HG03565 (cell line): ENCODE results near the gene PAX7.
"Not testable (repeated sequence)": the region's sequence is repeated elsewhere in the genome, so short reads cannot be mapped to it uniquely, and the experiment has no call there.

ENCODE experiments used
- ATAC-seq: cut with Tn5 transposase; IDR thresholded peaks from one replicate; pipeline ENCODE4 v1.9.1; 2021; ENCODE audit warnings: mild to moderate bottlenecking, moderate library complexity; ENCODE audit not compliant: unreplicated experiment

Gene PAX7

DNA sequence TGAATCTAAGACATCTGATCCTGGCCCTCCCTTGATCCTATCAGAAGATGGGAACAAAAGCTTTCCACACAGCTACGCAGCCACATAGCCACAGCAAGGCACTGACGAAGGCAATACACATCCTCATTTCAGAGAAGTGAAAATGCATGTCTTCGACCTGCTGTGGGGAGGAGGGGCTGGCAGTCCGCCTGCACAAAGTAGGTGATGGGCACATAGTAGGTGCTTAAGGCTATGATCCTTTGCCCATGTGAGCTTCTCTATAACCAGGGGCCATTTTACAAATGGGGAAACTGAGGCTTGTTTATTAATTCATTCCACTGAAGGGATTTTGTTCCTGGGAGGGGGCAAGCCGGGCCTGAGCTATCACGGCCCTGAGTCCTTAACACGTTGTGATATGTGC lies 94.2 kb downstream of the PAX7 start:
- no peak for ATAC-seq

DNA sequence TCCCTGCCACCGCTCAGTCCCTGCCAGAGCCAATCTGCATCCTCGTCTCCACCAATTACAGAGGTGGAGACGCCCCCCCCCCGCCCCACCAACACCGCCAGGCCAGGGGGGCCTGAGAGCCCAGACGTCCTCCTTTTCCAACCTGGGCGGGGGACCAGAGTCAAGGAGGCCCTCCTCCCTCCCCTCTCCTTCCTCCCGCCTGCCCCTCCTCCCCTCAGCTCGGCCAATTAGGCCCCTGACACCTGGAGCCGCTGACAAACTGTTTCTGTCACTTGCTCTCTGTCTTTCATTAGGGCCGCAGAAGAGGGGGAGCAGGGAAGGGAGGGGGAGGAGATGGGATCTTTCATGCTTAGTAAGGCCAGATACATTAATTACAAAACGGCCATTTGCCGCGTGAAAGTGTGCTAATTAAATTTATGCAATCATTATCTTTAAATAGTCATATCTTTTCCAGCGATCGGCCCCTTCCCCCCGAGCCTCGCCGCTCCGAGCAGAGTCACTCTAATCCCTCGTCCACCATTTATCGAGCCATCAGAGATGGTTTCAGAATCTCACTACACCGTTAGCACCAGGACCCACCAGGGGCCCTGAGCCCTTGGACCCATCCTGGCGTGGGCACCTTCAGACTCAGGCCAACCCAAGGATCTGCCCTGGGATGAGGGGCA lies 94.7 kb downstream of the PAX7 start:
- no peak for ATAC-seq

DNA sequence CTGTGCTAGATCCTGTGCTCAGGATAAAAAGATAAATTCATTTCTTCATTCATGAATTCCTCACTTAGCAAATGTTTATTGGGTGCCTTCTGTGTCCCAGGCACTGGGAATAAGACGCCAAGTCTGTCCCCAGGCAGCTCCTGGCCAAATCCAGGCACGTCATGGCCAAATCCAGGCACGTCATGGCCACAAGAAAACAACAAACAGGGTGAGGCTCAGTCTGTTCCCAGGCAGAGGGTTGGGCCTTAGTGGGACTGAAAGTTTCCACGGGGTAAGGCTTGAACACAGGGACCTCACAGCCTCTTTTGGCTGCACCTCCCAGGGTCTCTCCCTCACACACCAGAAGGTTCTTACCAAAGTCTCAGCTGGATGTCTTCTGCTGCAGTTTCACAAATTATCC lies 95.7 kb downstream of the PAX7 start:
- ATAC-seq: no peak

DNA sequence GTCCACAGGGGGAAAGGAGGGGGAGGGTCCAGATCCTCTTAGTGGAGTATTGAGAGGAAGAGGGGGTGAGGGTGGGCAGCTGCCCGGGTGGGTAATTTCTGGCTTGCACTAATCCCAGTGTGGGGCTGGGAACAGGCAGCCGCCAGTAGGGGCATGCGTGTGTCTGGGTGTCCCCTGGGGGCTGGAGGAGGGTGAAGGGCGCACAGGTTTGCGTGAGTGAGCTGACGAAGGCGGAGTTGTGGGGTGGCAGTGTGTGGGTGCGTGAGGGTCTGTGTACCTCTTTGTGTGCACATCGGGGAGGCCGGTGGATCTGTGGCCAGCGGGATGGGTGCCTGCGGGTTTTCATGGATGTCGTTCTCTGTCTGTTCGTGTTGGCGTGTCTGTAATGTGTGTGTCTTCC lies 97.3 kb downstream of the PAX7 start:
- ATAC-seq: no peak

DNA sequence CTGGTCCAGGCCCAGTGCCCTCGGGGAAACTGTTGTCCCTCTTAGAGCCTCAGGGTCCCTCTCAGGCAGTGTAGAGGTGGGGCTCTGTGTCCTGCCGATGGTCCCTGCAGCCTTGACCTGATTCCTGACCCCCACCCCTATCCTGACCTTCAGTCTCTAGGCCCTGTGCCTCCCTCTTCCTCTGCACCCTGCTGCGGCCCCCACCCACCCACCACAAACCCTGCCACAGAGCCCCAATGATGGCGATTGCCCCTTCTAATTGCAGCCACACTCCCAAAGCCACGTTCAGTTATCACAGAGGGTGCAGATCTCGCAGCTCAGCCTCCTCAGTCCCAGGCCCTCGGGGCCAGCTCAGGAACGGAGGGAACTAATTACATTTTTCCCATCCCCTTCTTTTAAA lies 99.7 kb downstream of the PAX7 start:
- ATAC-seq: no peak

DNA sequence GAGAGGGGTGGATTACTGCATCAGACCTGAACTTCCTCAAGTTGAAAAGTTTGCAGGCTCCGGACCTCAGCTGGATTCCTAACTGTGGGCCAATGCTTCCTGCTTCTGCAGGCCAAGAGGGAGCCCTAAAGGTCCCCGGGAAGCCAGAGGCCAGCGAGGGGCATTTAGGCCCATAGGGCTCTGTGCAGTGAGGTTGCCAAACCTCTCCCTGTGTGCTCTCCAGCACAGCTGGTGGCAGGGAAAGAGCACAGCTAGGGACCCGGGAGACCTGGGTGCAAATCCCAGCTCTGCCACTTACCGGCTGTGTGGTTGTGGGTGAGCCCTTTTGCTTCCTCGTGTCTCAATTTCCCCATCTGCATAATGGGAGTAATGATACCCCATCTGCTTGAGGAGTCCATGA lies 100.5 kb downstream of the PAX7 start:
- no peak for ATAC-seq

DNA sequence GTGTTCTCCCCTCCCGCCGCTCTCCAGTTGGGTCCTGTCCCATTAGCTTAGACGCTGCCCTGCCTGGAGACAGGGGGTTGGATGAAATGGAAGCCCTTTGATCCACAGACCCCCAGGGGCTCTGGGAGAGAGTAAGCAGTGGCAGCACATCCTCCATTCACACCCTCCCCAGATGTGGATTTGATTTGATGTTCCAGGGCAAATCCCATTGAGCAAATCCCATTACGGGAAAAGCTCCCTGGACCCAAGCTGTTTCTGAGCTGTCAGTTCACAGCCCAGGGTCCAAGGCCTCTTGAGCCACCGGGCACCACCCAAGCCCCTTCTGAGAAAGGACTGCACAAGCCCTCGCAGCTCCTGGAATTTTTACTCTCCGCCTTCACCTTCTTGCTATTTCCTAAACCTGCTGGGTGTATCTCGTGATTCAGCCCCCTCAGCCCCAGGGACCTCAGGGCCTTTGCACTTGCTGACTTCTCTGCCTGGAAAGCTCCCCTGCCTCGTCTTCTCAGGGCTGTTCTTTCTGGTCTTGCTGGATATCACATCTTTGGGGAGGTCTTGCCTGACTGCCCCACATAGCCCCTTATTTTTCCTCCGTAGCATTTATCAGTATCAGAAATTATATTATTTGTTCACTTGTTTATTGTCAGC lies 101.1 kb downstream of the PAX7 start:
- ATAC-seq: no peak

DNA sequence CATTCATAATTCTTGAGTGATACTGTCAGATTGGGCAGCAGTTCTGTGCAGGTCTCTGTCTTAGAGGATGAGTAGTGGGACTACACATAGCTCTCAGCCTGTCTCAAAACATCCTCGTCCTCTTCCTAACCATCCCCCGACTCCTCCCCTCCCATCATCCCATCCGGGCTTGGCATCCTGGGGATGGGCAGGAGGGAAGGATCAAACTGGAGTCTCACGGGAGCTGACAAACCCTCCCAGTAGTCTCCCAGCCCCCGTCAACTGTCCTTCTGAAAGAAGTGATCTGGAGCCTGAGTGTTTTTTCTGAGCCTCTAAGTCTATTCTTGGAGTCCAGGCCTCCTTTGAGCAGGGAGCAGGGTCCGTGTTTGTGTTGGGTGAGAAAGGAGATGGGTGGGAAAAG lies 102.0 kb downstream of the PAX7 start:
- ATAC-seq: no peak

DNA sequence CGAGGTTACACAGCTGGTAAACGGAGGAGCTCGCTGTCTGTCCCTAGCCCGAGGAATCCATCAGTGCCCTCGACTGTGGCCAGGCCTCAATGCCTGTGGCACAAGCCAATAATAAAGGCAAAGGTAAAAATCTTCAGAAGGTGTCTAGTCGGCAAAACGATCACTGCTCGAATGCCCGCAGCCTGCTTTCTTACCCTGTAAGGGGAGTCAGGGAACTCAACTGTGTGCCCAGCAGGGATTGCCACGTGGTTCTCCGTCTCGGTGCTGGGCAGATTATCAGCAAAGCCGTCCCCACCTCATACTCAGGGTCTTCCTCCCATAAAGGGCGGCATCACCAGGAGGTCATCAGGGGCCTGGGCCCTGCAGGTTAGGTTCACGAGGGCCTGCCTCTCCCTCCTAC lies 103.4 kb downstream of the PAX7 start:
- ATAC-seq: no peak

DNA sequence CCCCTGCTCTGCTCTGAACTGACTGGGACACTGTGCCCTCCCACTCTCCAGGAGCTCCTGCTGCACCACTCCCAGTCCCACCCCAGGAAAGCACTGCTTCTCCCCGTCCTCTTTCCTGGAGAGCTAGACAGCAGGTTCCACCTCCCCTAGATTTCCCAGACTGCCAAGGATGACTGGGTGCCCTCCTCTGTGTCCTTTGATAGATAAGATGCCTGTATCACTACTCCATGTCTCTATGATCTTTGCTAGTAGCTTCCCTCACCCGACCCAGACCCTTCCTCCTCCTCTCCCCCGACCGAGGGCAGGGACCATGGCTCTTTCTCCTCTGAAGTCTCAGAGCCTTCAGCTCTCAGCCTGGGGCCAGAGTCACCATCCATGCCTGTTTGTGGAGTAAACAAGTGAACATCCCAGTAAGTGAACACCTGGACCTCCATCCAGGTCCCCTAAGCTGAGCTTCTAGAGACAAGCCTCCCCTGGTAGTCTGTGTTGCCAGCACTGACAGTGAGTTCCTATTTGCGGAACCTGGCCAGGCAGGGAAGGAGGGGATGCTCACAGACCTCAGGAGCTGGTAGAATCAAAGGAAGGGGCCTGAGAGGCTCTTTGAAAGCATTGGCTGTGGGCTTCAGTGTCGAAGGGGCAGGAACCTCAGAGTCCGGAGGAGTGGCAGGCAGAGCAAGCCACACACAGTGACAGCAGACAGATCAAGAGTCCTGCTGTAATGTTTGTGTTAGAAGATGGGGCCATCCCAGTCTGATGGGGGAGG lies 104.0 kb downstream of the PAX7 start:
- ATAC-seq: no peak

DNA sequence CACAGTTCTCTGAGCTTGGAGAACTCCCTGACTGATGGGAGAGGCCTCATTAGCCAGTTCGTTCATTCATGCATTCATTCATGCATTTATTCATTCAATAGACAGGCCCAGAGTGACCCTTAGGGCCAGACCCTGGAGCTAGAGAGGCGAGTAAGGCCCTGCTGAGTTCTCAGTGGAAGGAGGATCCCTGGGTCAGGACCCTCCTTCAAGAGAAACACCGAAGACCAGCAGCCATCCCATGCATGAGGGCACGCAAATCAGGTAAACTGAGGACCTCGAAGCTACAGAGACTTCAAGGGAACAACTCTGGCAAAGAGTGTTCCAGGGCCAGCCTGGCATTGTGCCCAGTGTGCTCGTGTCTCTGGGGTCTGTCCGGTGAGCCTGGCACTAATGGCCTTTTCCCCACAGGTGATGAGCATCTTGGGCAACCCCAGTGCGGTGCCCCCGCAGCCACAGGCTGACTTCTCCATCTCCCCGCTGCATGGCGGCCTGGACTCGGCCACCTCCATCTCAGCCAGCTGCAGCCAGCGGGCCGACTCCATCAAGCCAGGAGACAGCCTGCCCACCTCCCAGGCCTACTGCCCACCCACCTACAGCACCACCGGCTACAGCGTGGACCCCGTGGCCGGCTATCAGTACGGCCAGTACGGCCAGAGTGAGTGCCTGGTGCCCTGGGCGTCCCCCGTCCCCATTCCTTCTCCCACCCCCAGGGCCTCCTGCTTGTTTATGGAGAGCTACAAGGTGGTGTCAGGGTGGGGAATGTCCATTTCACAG lies 104.8 kb downstream of the PAX7 start:
- ATAC-seq: no peak

DNA sequence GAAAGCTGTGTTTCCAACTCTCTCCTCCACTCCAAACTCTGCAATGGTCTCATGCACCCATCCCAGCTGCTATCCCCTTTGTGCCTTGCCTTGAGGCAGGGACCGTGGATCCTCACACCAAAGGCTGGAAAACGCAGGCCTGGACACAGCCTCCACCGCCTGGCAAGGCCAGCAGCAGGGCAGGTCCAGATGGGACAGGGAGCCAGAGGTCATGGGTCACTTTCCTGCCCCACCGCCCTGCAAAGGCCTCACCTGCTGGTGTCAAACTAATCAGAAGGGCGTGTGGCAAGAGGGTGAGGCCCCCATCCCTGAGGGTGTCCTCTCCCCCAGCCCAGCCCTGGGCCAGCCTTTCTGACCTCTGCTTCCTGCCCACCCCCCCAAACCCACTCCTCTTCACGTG lies 106.3 kb downstream of the PAX7 start:
- no peak for ATAC-seq

DNA sequence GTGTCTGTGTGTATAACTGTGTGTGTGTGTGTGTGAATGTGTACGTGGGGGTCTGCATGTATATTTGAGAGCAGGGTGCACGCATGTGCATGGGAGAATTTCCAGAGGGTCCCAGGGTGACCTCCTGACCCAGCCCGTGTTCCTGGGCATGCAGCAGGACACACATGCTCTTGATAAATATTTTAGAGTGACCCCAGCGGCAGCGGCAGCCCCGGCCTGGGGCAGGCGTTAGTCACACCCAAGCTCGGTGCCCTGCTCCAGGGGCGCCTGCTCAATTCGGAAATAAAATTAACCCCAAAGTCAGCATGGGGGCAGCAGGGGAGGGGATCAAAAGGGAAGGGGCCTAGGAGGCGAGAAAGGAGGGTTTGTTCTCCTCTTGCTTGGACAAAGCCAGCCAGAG lies 107.5 kb downstream of the PAX7 start:
- no peak for ATAC-seq

DNA sequence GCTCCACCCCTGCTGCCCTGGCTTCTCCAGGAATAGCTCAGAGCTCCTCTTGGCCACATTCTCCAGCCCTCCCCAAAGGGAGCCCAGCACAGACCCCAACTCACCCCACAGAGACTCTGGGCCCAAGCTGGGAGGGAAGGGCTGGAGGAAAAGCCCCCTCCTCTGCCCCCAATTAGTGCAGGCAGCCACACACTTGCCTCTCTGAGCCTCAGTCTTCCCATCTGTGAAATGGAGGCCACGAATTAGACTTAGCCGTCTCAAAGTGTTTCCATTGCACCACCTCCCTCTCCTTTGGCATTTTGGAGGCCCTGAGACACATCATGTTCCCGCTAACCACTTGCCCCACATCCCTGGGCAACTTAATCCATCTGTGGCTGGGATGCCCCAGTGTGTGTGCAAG lies 108.0 kb downstream of the PAX7 start:
- ATAC-seq: no peak

DNA sequence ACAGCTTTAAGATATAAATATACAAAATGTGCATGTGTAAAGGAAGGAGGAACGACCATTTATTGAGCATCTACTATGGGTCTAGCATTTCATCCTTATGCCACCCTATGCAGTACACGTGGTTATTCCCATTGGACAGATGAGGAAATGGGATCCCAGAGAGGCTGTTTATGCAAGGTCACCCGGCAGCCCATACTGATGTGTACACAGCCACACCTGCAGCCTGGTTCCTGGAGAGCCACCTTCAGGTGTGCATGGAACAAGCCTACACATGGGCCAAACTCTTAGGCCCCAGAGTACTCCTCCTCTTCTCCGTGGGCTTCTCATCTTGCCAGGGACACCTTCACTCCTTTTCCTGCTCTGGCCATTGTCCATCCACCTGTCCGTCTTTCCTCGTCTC lies 108.8 kb downstream of the PAX7 start:
- no peak for ATAC-seq

DNA sequence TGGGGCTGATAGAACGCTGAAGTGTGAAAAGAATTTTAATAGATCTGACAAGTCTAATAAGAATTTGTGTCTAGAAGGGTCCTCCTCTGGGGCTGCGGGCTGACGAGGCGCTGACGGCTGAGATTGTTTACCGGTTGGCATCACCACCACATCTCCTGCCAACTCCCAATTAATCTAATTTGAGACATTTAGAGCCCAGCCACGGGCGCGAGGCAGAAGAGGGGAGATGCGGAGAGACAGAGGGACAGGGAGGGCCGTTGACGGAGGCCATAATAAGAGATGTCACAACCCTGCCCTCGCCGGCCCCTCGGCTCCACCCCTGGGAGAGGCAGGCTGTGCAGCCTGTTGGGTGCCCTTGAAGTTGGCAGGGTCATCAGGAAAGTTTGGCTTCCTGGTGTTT lies 109.3 kb downstream of the PAX7 start:
- ATAC-seq: no peak

DNA sequence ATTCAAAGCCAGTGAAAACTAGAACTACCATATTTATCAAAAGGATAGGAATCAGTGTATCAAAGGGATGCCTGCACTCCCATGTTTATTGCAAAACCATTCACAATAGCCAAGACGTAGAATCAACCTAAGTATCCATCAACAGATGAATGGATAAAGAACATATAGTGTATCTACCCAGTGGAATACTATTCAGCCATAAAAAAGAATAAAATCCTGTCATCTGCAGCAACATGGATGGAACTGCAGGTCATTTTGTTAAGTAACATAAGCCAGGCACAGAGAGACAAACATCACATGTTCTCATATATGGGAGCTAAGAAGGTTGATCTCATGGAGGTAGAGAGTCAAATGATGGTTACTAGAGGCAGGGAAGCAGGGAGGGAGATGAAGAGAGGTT lies 110.0 kb downstream of the PAX7 start:
- ATAC-seq: no peak

DNA sequence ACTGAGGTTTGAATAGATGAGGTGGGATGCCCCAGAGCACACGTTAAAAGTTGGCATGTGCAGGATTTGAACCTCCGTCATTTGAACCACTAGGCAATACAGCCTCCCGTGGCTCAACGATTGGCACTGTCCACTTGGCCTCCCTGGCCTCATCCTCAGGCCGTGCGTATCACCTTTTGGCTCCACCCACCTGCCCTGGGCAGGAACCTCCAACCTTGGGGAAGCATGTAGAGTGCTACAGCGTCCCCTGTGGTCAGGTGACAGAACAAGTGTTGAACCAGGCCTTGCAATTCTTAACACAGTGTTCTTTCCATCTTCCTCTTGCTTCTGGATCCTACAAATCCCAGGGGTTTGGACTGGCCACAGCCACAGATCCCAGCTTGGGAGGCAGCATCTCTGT lies 112.6 kb downstream of the PAX7 start:
- no peak for ATAC-seq

DNA sequence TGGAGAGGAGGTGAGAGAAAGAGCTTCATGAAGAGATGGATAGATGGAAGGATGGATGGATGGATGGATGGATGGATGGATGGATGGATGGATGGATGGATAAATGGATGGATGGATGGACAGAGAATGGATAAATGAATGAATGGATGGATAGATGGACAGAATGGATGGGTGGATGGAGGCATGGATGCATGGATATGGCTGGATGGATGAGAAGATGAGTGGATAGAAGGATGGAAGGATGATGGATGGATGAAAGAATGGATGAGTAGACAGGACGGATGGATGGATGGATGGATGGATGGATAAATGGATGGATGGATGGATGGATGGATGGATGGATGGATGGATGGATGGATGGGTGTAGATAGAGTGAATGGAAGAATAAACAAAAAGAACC lies 113.7 kb downstream of the PAX7 start:
- ATAC-seq: not testable (repeated sequence)

DNA sequence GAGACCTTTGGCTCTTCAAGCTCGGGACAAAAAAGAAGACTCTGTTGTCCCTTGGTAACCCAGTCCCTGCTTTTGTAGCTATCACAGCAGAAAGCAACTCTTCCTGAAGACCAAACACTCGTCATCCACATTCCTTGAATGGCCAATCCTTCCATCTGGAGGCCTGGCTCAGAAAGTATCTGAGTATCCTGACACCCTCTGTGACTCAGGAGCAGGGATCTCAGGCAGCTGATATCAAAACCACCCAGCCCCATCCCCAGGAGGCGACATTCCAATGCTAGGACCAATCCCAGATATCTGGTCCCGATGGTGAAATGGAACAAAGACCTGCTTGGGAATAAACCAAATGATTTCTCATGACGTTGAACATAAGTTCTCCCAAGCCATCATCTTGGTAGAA lies 116.3 kb downstream of the PAX7 start:
- no peak for ATAC-seq

DNA sequence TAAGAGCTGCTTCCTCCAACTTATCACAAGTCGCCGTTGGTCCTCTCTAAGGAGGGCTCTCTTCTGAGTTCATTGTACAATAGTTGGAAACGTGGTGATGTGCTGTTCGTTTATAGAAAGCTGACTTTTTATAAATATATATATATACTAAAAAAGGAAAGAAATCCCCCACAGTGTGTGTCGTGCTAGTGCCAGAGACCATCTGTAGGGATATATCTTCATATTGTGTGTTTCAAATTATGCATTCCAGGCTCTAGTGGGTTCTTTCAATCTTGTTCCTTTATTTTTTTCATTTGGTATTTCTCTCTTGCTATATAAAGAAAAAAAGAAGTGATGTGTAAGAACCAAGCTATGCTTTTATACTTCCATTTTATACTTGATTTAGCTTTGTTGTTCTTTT lies 117.0 kb downstream of the PAX7 start:
- ATAC-seq: no peak

DNA sequence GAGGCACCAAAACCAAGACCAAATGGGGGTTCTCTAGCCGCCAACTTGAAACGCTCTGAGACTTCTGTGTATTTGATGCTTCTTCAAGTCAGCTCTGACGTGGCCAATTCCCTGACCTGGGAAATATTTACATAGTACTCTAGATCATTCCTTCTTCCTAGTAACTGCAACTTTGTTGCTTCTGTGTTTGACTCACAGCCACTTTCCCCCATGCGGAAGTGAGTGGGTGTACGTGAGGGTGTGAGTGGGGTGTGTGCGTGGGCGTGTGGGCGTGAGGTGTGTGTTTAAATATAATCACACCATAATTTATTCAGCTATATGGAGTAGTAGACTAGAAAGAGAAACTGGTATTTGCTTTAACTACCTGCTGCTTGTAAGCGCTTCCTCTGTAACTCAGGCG lies 117.8 kb downstream of the PAX7 start:
- no peak for ATAC-seq
